Neural cell (in vitro differentiated cells): ENCODE data around the gene RNF148. TPM values are rescaled to one million over a fixed set of nuclear protein-coding genes. Genes with fewer than 3 reads are reported as not detected.

Experiments
- H2AFZ ChIP-seq: fragments of 200-600, 300-800 bp; sonication (generic), shearing (Covaris generic); 2 replicates; pipeline ENCODE4 v1.6.0; 2014; ENCODE audit warnings: low read depth, mild to moderate bottlenecking, antibody characterized with exemption, low read length, moderate library complexity
- H3F3A ChIP-seq: fragments of 200-600 bp; shearing (Covaris generic); 2 replicates; pipeline ENCODE4 v1.6.1; 2016; ENCODE audit warnings: mild to moderate bottlenecking, moderate library complexity, mixed read lengths, antibody characterized with exemption, low read length; ENCODE audit not compliant: insufficient read depth, poor library complexity, severe bottlenecking
- H3K27ac ChIP-seq: fragments of 200-600, 300-800 bp; sonication (generic), shearing (Covaris generic); 2 replicates; pipeline ENCODE4 v1.5.1; 2014; ENCODE audit warnings: mild to moderate bottlenecking, low read length, moderate library complexity
- H3K27me3 ChIP-seq: fragments of 300-800, 200-600 bp; sonication (generic), shearing (Covaris generic); 2 replicates; pipeline ENCODE4 v1.6.0; 2014; ENCODE audit warnings: mild to moderate bottlenecking, low read depth, low read length, moderate library complexity; ENCODE audit not compliant: insufficient read depth
- H3K36me3 ChIP-seq: fragments of 300-800, 200-600 bp; sonication (generic), shearing (Covaris generic); 2 replicates; pipeline ENCODE4 v1.5.1; 2014; ENCODE audit warnings: mild to moderate bottlenecking, antibody characterized with exemption, low read length, moderate library complexity; ENCODE audit not compliant: insufficient read depth
- H3K4me2 ChIP-seq: fragments of 300-800, 200-600 bp; sonication (generic), shearing (Covaris generic); 2 replicates; pipeline ENCODE4 v1.6.0; 2014; ENCODE audit warnings: mild to moderate bottlenecking, low read length
- H3K4me3 ChIP-seq: fragments of 300-800, 200-600 bp; sonication (generic), shearing (Covaris generic); 2 replicates; pipeline ENCODE4 v1.5.1; 2014; ENCODE audit warnings: mild to moderate bottlenecking, low read length, moderate library complexity
- H3K79me2 ChIP-seq: fragments of 200-600 bp; shearing (Covaris generic); replicated peaks from 2 replicates; pipeline ENCODE4 v1.6.0; 2014; ENCODE audit warnings: mild to moderate bottlenecking, low read length, moderate library complexity; ENCODE audit not compliant: insufficient read depth
- H3K9ac ChIP-seq: fragments of 300-800, 200-600 bp; sonication (generic), shearing (Covaris generic); 2 replicates; pipeline ENCODE4 v1.6.1; 2016; ENCODE audit warnings: mild to moderate bottlenecking, low read length, mixed read lengths
- H3K9me2 ChIP-seq: fragments of 200-600 bp; shearing (Covaris generic); 2 replicates; pipeline ENCODE4 v1.6.1; 2016; ENCODE audit warnings: mild to moderate bottlenecking, low read length, mixed read lengths; ENCODE audit not compliant: insufficient read depth
- H3K9me3 ChIP-seq: fragments of 200-600, 300-800 bp; sonication (generic), shearing (Covaris generic); 2 replicates; pipeline ENCODE4 v1.6.1; 2016; ENCODE audit warnings: mild to moderate bottlenecking, mixed run types, low read length, moderate library complexity, mixed read lengths
- H4K20me1 ChIP-seq: fragments of 200-600 bp; shearing (Covaris generic); 2 replicates; pipeline ENCODE4 v1.6.1; 2016; ENCODE audit warnings: mild to moderate bottlenecking, mixed run types; ENCODE audit not compliant: insufficient read depth
- CTCF ChIP-seq: fragments of 450-650 bp; IDR thresholded peaks from 2 replicates; pipeline ENCODE4 v1.5.1; 2014; ENCODE audit warnings: antibody characterized with exemption, mild to moderate bottlenecking, moderate library complexity; ENCODE audit not compliant: poor library complexity, severe bottlenecking
- EP300 ChIP-seq: fragments of 450-650 bp; conservative IDR thresholded peaks from 2 replicates; pipeline ENCODE4 v1.6.1; 2014; ENCODE audit warnings: antibody characterized with exemption, mild to moderate bottlenecking, moderate library complexity; ENCODE audit not compliant: poor library complexity, severe bottlenecking
- EZH2 ChIP-seq: fragments of 200-600, 300-800 bp; shearing (Covaris generic), sonication (generic); IDR thresholded peaks from 2 replicates; pipeline ENCODE4 v1.6.1; 2014; ENCODE audit warnings: antibody characterized with exemption, low read length, borderline replicate concordance, mild to moderate bottlenecking; ENCODE audit not compliant: insufficient read depth, poor library complexity, severe bottlenecking
- MXI1 ChIP-seq: fragments of 450-650 bp; conservative IDR thresholded peaks from 2 replicates; pipeline ENCODE4 v1.6.1; 2014; ENCODE audit warnings: antibody characterized with exemption, mild to moderate bottlenecking; ENCODE audit not compliant: poor library complexity, severe bottlenecking
- RAD21 ChIP-seq: fragments of 450-650 bp; conservative IDR thresholded peaks from 2 replicates; pipeline ENCODE4 v1.6.1; 2014; ENCODE audit warnings: antibody characterized with exemption, mild to moderate bottlenecking, moderate library complexity
- REST ChIP-seq: IDR thresholded peaks from 2 replicates; pipeline ENCODE4 v1.6.1; 2012; ENCODE audit warnings: borderline replicate concordance
- SMC3 ChIP-seq: fragments of 450-650 bp; conservative IDR thresholded peaks from 2 replicates; pipeline ENCODE4 v1.6.1; 2014; ENCODE audit warnings: antibody characterized with exemption, mild to moderate bottlenecking, moderate library complexity; ENCODE audit not compliant: poor library complexity
- TAF1 ChIP-seq: IDR thresholded peaks from 2 replicates; pipeline ENCODE4 v1.6.1; 2012; ENCODE audit warnings: low read depth
- polyA plus RNA-seq: library from polyadenylated mRNA; depleted of rRNA; stranded (reverse); fragments of >200 nt; gene quantifications from 2 replicates; pipeline ENCODE4 v1.2.3, GENCODE V29; 2014

The RNF148 gene
- polyA plus RNA-seq, 1 donor from 2014 or later, result 0.25 TPM

- no peak overlapping the region for H3K27ac ChIP-seq
- no peaks in the 10 kb centered on the region for H3K27me3 ChIP-seq
- H3K4me2 ChIP-seq, result no peak overlapping the region
- no peaks in the 10 kb centered on the region for H3K9me3 ChIP-seq
- H2AFZ ChIP-seq, result no peak overlapping the region
- TF ChIP-seq REST (no peak), MXI1 (no peak), EP300 (no peak), CTCF (no peak), TAF1 (no peak)
- H3K79me2 ChIP-seq, result no peaks in the 10 kb centered on the region
- no peaks in the 10 kb centered on the region for H3K36me3 ChIP-seq
- H3K9ac ChIP-seq, result no peak overlapping the region
- H3K4me3 ChIP-seq, result no peak overlapping the region
- H3F3A ChIP-seq, result no peaks in the 10 kb centered on the region
- H4K20me1 ChIP-seq, result no peaks in the 10 kb centered on the region
- H3K9me2 ChIP-seq, result no peaks in the 10 kb centered on the region
Observed at GRCh38 chr7:122724366-122724765, 21.6 kb upstream of the RNF148 start.

- Histone ChIP-seq H3F3A (no peaks in the 10 kb centered on the region), H3K79me2 (no peaks in the 10 kb centered on the region), H3K9ac (no peak overlapping the region), H4K20me1 (no peaks in the 10 kb centered on the region), H3K36me3 (no peaks in the 10 kb centered on the region), H3K27ac (no peak overlapping the region), H3K9me3 (no peaks in the 10 kb centered on the region), H2AFZ (no peak overlapping the region), H3K9me2 (no peaks in the 10 kb centered on the region), H3K27me3 (no peaks in the 10 kb centered on the region), H3K4me2 (no peak overlapping the region), H3K4me3 (no peak overlapping the region)
- no peak for TF ChIP-seq EP300
- TF ChIP-seq SMC3, result no peak
- no peak for TF ChIP-seq EZH2
- TF ChIP-seq RAD21, result no peak
Observed at GRCh38 chr7:122719010-122719578, 16.4 kb upstream of the RNF148 start.
